ENCODE results near the gene EPHA6.
"Not testable (repeated sequence)": the region's sequence is repeated elsewhere in the genome, so short reads cannot be mapped to it uniquely, and the experiment has no call there.

Gene EPHA6

GRCh38 chr3:97021778-97022177, 207.4 kb downstream of the EPHA6 start:
- no peaks in the 10 kb centered on the region for H3K9me3 ChIP-seq (ENCODE audit: insufficient read depth, low read length, severe bottlenecking)
- no peak overlapping the region for H3K9ac ChIP-seq (ENCODE audit: low read depth, low read length)
- no peak overlapping the region for H3K27ac ChIP-seq (ENCODE audit: low read length)
- no peaks in the 10 kb centered on the region for H3K36me3 ChIP-seq (ENCODE audit: insufficient read depth, low read length)
- no peak overlapping the region for H2AFZ ChIP-seq (ENCODE audit: low read depth, low read length)
- DNase-seq (no peak), ATAC-seq (ENCODE audit: insufficient read depth, low read depth) (no peak)
- no peaks in the 10 kb centered on the region for H3K79me2 ChIP-seq (ENCODE audit: insufficient read depth, low read length)
- no peak overlapping the region for H3K4me3 ChIP-seq (ENCODE audit: low read depth in 1 of 2, low read length in 2 of 2)
- TF ChIP-seq EZH2 (IDR thresholded peaks at IDR 0.05; ENCODE audit: borderline replicate concordance, low read depth, low read length, severe bottlenecking) = no peak
- TF ChIP-seq, protein P1, sequence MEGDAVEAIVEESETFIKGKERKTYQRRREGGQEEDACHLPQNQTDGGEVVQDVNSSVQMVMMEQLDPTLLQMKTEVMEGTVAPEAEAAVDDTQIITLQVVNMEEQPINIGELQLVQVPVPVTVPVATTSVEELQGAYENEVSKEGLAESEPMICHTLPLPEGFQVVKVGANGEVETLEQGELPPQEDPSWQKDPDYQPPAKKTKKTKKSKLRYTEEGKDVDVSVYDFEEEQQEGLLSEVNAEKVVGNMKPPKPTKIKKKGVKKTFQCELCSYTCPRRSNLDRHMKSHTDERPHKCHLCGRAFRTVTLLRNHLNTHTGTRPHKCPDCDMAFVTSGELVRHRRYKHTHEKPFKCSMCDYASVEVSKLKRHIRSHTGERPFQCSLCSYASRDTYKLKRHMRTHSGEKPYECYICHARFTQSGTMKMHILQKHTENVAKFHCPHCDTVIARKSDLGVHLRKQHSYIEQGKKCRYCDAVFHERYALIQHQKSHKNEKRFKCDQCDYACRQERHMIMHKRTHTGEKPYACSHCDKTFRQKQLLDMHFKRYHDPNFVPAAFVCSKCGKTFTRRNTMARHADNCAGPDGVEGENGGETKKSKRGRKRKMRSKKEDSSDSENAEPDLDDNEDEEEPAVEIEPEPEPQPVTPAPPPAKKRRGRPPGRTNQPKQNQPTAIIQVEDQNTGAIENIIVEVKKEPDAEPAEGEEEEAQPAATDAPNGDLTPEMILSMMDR (IDR thresholded peaks at IDR 0.05; ENCODE audit: borderline replicate concordance, extremely low read depth, low read length, poor library complexity, severe bottlenecking) = no peak
- H4K20me1 ChIP-seq (ENCODE audit: insufficient read depth, low read length) = no peaks in the 10 kb centered on the region
- H3K27me3 ChIP-seq (ENCODE audit: insufficient read depth, low read length, poor library complexity) = no peaks in the 10 kb centered on the region
- no peaks in the 10 kb centered on the region for H3K4me1 ChIP-seq (ENCODE audit: insufficient read depth, low read length)
- H3K4me2 ChIP-seq (ENCODE audit: insufficient read depth, low read length) = no peak overlapping the region

DNA sequence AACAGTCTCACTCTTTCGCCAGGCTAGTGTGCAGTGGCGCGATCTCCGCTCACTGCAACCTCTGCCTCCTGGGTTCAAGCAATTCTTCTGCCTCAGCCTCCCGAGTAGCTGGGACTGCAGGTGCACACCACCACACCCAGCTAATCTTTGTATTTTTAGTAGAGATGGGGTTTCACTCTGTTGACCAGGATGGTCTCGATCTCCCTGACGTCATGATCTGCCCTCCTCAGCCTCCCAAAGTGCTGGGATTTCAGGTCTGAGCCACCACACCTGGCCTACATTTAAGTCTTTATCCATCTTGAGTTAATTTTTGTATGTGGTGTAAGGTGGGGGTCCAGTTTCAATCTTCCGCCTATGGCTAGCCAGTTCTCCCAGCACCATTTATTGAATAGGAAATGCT, 211.2 kb downstream of the EPHA6 start:
- not testable (repeated sequence) for H3K36me3 ChIP-seq (ENCODE audit: insufficient read depth, low read length); H3K4me3 ChIP-seq (ENCODE audit: low read depth in 1 of 2, low read length in 2 of 2); H3K9ac ChIP-seq (ENCODE audit: low read depth, low read length); H3K4me1 ChIP-seq (ENCODE audit: insufficient read depth, low read length); H3K27me3 ChIP-seq (ENCODE audit: insufficient read depth, low read length, poor library complexity); H2AFZ ChIP-seq (ENCODE audit: low read depth, low read length); DNase-seq; H3K9me3 ChIP-seq (ENCODE audit: insufficient read depth, low read length, severe bottlenecking); ATAC-seq (ENCODE audit: insufficient read depth, low read depth); H4K20me1 ChIP-seq (ENCODE audit: insufficient read depth, low read length); H3K27ac ChIP-seq (ENCODE audit: low read length); H3K79me2 ChIP-seq (ENCODE audit: insufficient read depth, low read length); H3K4me2 ChIP-seq (ENCODE audit: insufficient read depth, low read length)

- H3K27me3 ChIP-seq (ENCODE audit: insufficient read depth, low read length, poor library complexity) = no peaks in the 10 kb centered on the region
- no peaks in the 10 kb centered on the region for H3K36me3 ChIP-seq (ENCODE audit: insufficient read depth, low read length)
- H3K4me2 ChIP-seq (ENCODE audit: insufficient read depth, low read length) = no peak overlapping the region
- TF ChIP-seq, protein P1 (IDR thresholded peaks at IDR 0.05; ENCODE audit: borderline replicate concordance, extremely low read depth, low read length, poor library complexity, severe bottlenecking) = no peak
- TF ChIP-seq EZH2 (IDR thresholded peaks at IDR 0.05; ENCODE audit: borderline replicate concordance, low read depth, low read length, severe bottlenecking) = no peak
- H3K4me1 ChIP-seq (ENCODE audit: insufficient read depth, low read length) = no peaks in the 10 kb centered on the region
- no peak overlapping the region for H3K27ac ChIP-seq (ENCODE audit: low read length)
- H3K9me3 ChIP-seq (ENCODE audit: insufficient read depth, low read length, severe bottlenecking) = no peaks in the 10 kb centered on the region
- H3K9ac ChIP-seq (ENCODE audit: low read depth, low read length) = no peak overlapping the region
- H3K4me3 ChIP-seq (ENCODE audit: low read depth in 1 of 2, low read length in 2 of 2) = no peak overlapping the region
- no peaks in the 10 kb centered on the region for H4K20me1 ChIP-seq (ENCODE audit: insufficient read depth, low read length)
- DNase-seq = no peak
- no peak overlapping the region for H2AFZ ChIP-seq (ENCODE audit: low read depth, low read length)
- no peaks in the 10 kb centered on the region for H3K79me2 ChIP-seq (ENCODE audit: insufficient read depth, low read length)
- ATAC-seq (ENCODE audit: insufficient read depth, low read depth) = no peak
Observed at GRCh38 chr3:97029972-97030371, 215.6 kb downstream of the EPHA6 start.

DNA sequence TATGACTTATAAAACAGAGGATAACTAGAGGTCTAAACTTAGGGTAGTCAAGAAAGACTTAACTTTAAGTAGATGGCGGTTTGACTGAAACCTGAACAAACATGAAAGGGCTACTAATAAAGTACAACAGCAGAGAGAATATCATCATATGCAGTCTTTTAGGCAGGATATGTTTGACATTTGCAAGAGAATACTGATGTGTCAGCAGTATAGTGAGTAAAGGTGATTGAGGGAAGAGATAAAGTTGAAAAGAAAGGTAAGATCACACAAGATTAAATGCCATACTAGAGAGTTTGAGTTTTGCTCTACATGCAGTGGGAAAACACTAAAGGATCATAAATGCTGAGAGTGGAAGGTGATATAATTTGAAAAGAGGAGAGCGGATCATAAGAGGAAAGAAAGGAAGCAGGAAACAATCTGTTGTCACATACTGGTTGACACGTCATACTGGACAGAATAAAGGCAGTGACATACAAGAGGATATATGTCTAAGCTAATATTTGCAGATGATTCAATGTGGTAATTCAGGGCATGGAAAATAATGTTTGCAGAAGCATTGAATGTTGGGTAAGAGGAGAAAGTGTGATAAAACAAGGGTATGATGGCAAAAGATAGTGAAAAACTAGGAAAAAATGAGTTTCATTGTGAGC, 223.0 kb downstream of the EPHA6 start:
- Histone ChIP-seq H4K20me1 (ENCODE audit: insufficient read depth, low read length) (no peaks in the 10 kb centered on the region), H3K27me3 (ENCODE audit: insufficient read depth, low read length, poor library complexity) (no peaks in the 10 kb centered on the region), H3K36me3 (ENCODE audit: insufficient read depth, low read length) (no peaks in the 10 kb centered on the region), H2AFZ (ENCODE audit: low read depth, low read length) (no peak overlapping the region), H3K79me2 (ENCODE audit: insufficient read depth, low read length) (no peaks in the 10 kb centered on the region), H3K9ac (ENCODE audit: low read depth, low read length) (no peak overlapping the region), H3K4me1 (ENCODE audit: insufficient read depth, low read length) (no peaks in the 10 kb centered on the region), H3K4me2 (ENCODE audit: insufficient read depth, low read length) (no peak overlapping the region), H3K4me3 (ENCODE audit: low read depth in 1 of 2, low read length in 2 of 2) (no peak overlapping the region), H3K27ac (ENCODE audit: low read length) (no peak overlapping the region), H3K9me3 (ENCODE audit: insufficient read depth, low read length, severe bottlenecking) (no peaks in the 10 kb centered on the region)
- TF ChIP-seq, protein P1 (IDR thresholded peaks at IDR 0.05; ENCODE audit: borderline replicate concordance, extremely low read depth, low read length, poor library complexity, severe bottlenecking) = no peak
- TF ChIP-seq EZH2 (IDR thresholded peaks at IDR 0.05; ENCODE audit: borderline replicate concordance, low read depth, low read length, severe bottlenecking) = no peak
- ATAC-seq (ENCODE audit: insufficient read depth, low read depth) = no peak
- no peak for DNase-seq

Measured in DND-41 (cell line).